CD1c-positive myeloid dendritic cell (primary cell): ENCODE data around the gene TMSB15C.
"Not testable (repeated sequence)": the region's sequence is repeated elsewhere in the genome, so short reads cannot be mapped to it uniquely, and the experiment has no call there.

Experiments
- DNase-seq: peaks from one replicate; pipeline ENCODE4 v3.0.0-alpha.2; 2016; ENCODE audit errors: extremely low spot score

The TMSB15C gene

DNA sequence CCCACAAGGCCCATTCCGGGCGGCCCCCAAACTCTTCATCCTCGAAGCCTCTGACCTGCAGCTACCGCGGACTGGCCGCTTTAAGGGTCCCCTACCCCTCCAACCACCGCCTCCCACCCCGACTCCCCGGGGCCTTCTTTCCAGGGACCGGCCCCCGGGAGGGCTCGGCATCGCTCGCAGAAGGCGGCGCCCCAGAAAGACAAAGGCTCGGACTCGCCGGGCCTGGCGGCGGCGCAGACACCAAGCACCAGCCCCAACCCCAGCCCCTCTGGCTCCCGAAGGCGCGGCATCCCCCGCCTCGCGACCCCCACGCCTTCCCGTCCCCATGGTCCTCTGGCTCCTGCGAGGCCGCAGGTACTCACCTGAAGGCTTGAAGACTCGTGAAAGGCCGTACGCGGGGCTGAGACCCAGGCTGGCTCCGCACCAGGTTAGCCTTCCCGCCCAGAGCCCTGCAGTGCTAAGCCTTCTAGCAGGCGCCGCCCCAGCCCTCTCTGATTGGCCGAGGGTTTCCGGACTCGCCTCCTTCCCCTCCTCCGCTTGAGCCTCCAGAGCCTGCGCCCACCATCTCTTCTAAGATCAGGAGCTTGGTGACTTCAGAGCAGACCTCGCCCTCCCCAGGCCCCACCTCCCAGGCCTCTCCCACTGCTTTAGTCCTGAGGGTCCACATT lies at the start of gene TMSB15C:
TSS of gene TMSB15C (minus strand) at position 459 of the 668 bp plus-strand sequence.
- not testable (repeated sequence) for DNase-seq

DNA sequence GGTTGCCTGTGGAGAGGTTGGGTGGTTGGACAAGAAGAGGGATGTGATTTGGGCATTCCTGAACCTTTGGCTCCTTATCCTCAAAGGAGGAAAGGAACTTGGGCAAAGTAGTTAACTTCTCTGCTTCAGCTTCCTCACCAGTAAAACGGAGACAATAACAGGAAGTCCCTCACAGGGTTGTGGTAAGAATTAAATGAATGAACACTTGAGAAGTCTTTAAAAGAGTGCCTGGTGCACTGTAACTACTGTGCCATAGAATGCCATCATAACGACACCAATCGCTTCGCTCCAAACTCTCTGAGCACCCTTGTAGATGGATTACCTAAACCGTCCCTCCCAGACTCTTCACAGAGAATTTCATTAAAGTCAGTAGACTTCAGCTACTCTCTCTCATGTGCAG lies 46.8 kb upstream of the TMSB15C start:
- peak; percentile 5 for DNase-seq

DNA sequence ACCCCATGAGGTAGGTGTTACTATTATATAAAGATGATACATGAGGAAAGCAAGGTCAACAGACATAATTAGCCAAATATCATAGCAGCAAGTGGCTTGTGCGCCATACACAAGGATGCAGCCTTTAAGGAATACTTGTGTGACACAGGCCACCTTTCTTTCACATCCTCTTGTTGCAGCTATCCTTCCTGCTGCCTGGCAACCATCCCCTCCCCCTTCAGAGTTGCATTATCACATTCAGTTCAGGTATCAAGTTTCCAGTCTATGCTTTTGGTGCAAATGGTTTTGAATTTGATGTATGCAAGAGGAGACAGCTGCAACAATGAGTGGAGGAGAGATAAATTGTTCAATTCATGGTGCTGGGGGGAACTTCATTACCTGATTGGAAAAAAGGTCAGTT lies 42.7 kb upstream of the TMSB15C start:
- no peak for DNase-seq

DNA sequence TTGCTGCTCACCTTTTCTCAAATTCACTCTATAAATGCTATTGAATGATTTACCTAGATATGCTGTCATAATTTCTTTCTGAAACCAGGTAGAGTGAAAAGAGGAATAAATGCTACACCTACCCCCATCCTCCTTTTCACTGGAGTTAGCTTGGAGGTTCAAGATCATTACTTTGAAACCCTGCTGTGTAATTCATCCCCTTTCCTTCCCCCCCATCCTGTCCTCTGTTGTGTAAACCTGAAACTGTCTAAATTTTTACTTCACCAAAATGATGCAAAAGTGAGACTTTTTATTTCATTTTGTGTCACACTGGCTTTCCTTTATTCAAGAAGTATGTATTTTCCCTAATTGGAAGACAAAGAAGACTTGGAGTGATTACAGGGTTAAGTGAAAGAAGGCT lies 41.7 kb upstream of the TMSB15C start:
- no peak for DNase-seq

DNA sequence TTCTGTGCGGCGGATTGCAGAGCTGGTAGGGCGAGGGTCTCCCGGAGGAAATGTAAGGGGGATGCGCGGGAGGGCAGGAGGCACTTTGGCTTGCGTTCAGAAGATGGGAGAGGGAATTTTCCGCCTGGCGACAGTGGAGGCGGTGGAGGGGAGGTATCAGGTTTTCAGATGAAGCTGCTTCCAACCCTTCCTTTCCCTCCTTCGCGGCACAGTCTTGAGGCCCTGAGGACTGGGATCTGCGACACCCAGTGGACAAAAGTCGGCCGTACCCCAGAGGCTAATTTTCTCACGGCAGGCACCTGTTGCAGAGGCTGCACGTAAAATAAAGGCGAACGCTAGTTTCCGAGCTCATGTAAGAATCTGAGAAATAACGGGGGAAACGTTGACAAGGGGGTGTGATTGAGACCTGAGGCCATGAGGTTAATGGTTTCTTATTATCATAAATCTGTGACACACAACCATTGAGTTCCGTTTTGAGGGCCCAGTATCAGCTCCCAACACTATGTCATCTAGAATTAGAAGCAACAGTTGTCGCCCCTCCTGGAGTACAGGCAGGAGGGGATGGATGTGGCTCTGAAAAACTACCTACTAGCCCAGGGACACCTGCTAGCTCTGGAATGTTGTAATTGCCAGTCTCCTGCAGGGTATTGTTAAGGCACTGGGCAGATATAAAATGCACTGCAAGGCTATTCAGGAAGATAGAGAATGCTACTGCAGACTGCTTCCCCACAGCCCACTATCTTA lies 37.4 kb upstream of the TMSB15C start:
- DNase-seq: peak; percentile 29

DNA sequence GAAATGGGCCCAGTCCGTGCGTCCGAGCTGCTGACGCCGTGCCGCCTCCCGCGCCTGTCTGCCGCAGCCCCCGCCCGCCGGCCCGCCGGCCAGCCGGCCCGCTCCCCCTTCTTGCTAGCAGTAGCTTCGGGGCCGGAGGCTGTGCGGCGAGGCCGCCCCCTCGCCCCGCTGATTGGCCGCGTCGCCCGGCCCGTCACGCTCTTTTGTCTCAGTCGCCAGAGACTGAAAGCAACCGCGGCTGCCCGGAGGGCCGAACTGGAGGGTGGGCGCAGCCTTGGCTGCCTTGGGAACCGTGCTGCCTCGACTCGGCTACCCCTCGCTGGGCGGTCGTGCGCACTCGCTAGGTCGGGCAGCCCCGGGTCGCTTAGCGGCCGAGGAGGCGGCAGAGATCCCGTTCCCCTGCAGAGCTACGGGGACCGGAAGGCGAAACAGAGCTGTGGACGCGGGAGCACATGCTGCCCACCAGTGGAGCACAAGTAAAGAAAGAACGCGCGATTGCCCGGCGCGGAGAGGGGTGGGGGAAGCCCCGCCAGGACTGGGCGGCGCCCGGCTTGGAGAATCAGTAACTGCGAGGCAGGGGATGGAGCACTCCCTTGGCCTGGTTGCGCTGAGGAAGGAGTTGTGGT lies 36.4 kb upstream of the TMSB15C start, which contains the start of gene ZCCHC18:
TSS of gene ZCCHC18 (plus strand) at position 198 of the 626 bp plus-strand sequence. CDS start 1,589 bp downstream, outside the sequence.
- peak; percentile 27 for DNase-seq

DNA sequence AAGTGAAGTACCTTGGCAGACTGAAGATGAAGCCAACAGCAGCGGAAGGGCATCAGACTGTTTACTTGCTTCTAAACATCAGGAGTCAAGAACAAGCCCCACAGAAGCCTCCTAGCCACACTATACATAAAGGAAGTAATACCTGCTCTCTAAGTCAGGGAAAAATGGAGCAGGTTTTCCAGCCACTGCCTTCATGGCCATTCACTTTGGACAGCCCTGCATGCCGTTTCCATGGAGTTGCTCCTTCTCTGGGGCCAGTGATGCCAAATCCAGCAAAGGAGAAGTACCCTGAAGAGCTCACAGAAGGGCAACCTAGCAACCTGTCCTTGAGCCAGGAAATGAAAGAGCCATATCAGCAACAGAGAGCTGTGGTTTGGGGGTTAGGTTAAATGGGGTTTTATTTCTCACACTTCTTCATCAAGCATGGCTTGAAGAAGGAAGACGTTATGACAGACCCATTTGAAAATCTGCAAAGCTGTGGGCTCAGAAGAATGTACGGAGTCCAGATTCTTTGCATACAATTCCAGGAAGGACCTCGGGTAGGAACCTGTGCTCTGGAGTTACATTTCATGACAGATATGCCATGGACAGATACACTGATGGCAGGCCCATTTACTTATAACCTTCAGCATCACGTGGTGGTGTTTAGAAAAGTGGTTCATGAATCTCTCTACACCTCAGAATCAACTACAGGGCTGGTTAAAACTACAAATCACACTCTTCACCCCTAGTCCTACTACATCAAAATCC lies 34.6 kb upstream of the TMSB15C start:
- DNase-seq: not testable (repeated sequence)

DNA sequence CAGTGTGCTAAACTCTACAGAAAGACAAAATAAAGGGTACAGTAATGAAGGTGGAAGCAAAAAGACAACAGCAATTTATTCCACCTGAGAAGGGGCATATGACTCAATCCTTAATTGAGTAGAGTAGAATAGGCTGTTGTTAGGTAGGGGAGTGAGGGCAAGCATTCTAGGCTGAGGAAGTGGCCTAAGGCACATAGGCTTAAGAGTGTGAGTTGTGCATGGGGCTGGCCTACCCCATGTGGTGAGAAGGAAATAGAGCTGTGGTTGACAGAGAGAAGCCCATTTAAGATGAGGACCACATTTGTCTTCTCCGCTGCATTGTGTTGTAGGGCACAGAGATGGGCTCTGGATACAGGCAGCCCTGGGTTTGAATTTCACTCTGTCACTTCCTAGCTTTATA lies 32.9 kb upstream of the TMSB15C start:
- DNase-seq: no peak

DNA sequence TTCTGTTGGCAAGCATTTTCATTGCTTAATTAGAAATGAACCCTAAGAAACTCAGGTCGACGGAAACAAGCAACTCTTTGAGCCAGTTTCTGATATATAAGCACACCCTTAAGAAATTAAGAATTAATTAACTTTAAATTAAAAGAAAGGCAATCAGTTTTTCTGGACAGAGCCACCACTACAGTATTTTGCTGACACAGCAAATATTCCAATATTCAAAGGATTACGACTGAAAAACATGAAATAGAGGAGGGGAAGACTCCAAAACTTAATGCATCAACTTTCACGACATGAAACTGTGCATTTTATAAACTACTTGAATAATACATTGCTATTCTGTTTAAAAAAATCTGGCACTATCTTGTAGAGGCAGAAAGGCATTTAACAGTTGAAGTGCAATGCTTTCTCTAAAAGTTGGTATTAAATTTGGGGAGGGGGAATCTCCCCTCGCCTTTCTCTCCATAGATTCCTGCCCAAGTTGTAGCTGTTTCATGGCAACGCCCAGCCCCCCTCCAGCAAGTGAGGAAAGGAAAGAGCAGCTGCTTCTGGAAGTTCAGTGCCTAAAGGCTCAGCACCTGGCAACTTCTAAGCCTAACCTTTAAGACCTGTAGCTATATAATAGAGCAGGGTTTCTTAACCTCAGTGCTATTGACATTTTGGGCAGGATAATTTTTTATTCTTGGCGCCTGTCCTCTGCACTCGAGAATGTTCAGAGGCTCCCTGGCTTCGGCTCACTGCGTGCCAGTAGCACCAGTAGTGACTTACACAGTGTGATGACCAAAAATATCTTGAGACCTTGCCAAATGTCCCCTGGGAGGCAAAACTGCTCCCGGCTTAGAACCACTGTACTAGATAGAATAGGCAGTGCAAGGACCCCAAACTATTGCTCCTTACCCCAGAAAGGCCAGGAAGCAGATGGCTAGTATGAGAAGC lies 29.6 kb upstream of the TMSB15C start:
- DNase-seq: no peak

DNA sequence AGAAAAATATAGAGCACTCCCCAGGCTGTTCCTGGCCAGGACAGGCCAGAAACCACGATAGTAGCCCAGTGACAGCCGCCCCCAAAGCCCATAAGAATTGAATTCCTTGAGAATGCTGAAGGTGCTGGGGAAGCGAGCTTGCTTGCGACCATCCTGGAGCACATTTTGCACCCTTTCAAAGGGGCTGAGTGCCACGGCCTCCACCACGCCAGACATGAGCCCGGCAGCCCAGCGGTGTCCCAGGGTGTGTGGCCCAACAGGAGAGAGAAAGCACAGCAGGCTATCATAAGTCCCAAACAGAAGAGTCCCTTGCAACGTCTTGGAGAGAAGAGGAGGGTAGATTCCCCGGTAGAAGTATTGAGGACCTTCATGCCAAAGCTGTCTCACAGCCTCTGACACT lies 28.6 kb upstream of the TMSB15C start:
- DNase-seq: no peak

- DNase-seq: no peak
Measured at GRCh38 chrX:104098919-104099318, 22.9 kb upstream of the TMSB15C start.

- DNase-seq: peak; percentile 68
Measured at GRCh38 chrX:104098151-104098808, 22.2 kb upstream of the TMSB15C start.

DNA sequence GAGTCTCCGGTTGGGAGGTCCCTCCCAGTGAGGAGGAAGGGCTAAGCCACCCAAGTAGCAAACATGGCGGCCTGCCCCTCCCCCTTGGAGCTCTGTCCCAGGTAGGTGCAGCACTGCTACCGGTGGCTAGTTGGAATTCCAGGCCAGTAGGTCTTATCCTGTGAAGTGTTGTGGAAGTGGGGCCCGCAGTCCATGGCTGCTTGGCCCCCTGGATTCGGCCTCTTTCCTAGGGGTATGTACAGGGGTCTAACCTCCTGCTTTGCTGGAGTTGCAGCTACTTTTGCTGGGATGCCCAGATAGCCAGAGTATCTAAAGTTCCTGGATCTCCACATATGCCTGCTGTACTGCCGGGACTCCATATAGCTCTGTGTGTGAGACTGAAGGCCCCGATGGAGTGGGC lies 9.9 kb upstream of the TMSB15C start:
- no peak for DNase-seq

- no peak for DNase-seq
Measured at GRCh38 chrX:104085477-104085876, 9.4 kb upstream of the TMSB15C start.

- no peak for DNase-seq
Measured at GRCh38 chrX:104084534-104085277, 8.7 kb upstream of the TMSB15C start.

DNA sequence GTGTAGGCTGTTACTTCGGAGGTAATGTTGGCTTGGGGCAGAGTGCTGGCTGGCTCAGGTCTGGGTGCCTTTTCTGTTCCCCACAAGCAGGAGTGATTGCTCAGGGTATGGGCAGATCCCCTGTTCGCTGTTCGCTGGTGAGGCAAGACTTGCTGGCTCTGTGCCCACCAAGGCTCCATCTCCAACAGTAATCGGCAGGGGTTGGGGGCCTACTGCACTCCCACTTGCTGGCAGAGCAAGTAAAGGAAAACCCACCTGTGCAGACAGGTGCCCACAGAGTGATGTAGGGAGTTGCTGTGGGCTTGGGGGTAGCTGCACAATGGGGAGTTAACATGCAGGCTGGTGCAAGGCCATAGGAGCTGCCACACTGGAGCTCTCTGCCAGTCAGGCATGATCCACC lies 8.0 kb upstream of the TMSB15C start:
- DNase-seq: no peak

DNA sequence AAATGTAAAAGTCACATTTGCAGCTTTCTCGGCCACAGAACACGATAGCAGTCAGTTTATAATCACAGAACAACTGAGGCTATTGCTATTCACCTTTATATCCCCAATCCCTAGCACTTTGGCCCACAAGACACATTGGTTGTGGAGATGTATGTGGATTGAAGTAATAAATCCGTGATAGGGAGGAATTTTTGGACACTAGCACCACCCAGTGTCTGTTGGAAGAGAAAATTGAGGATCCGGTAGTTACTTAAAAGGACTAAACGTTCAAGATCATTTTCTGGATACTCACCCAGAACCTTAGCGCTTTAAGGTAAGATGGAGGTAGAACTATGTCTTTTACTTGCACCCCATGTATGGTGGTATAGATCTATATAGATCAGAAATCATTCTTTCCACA lies 1.8 kb upstream of the TMSB15C start:
- not testable (repeated sequence) for DNase-seq

DNA sequence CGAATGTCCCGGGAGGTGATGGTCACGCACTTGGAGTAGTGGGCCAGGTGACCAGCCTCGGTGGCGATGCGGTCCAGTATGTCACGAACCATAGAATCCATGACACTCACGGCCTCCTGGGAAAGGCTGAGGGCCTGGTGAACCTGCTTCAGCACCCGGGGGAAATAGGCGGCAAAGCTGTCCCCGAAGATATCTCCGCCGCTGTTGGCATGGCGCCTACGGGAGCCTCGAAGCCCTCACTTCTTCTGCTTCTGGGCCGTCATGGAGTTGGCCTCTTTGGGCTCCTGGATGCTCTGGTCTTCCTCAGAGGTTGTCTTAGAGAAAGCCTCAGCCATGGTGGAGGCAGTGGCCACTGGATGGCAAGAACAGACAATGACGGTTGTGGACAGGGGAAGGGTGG lies 13.4 kb downstream of the TMSB15C start:
- DNase-seq: not testable (repeated sequence)

- DNase-seq: not testable (repeated sequence)
Measured at GRCh38 chrX:104054956-104055355, 21.1 kb downstream of the TMSB15C start.

- no peak for DNase-seq
Measured at GRCh38 chrX:104047171-104047570, 28.9 kb downstream of the TMSB15C start.
